SK-N-SH (cell line): ENCODE results near the gene KAT2A.

Source experiments
- CTCF ChIP-seq: fragments of 200-600 bp; sonication (generic); IDR thresholded peaks from 2 replicates; pipeline ENCODE4 v1.6.1; 2017; ENCODE audit warnings: antibody characterized with exemption, mild to moderate bottlenecking, moderate library complexity
- IRF3 ChIP-seq: fragments of 150-350 bp; IDR thresholded peaks from 2 replicates; pipeline ENCODE4 v1.6.1; 2016; ENCODE audit warnings: mild to moderate bottlenecking, low read depth, low read length
- POLR2AphosphoS5 ChIP-seq: IDR thresholded peaks from 2 replicates; pipeline ENCODE4 v1.6.1; 2012; ENCODE audit warnings: low read depth, low read length
- RAD21 ChIP-seq: IDR thresholded peaks from 2 replicates; pipeline ENCODE4 v1.6.1; 2012; ENCODE audit warnings: mild to moderate bottlenecking, low read length
- RFX5 ChIP-seq: IDR thresholded peaks from 2 replicates; pipeline ENCODE4 v1.6.1; 2012; ENCODE audit warnings: mild to moderate bottlenecking, improper control_type of control experiment, low read length
- SIN3A ChIP-seq: IDR thresholded peaks from 2 replicates; pipeline ENCODE4 v1.6.1; 2012; ENCODE audit warnings: low read depth, mild to moderate bottlenecking, low read length, moderate library complexity, borderline replicate concordance
- TF ChIP-seq, protein P1 (sequence below): IDR thresholded peaks from 2 replicates; pipeline ENCODE4 v1.4.0; 2012; ENCODE audit warnings: low read depth

GRCh38 chr17:42138749-42139492 lies 17.8 kb upstream of the KAT2A start:
- no peak for TF ChIP-seq CTCF
- TF ChIP-seq RFX5: no peak
- no peak for TF ChIP-seq POLR2AphosphoS5
- TF ChIP-seq, protein P1, sequence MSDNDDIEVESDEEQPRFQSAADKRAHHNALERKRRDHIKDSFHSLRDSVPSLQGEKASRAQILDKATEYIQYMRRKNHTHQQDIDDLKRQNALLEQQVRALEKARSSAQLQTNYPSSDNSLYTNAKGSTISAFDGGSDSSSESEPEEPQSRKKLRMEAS: no peak
- no peak for TF ChIP-seq IRF3
- no peak for TF ChIP-seq SIN3A
- no peak for TF ChIP-seq RAD21
